D721Med (cell line): Measurements from ENCODE around the gene DDX27.

Experiments
- DNase-seq: peaks from one replicate; pipeline ENCODE4 v3.0.0; 2011; ENCODE audit warnings: low spot score; ENCODE audit not compliant: insufficient read length
- FAIRE-seq: peaks from 2 replicates; lab custom pipeline; 2011; peaks lifted over from hg19 to GRCh38; lab: Jason Lieb, UNC
- TF ChIP-seq, protein P1 (sequence below): IDR thresholded peaks from 2 replicates; pipeline ENCODE4 v1.5.1; 2012; ENCODE audit warnings: mild to moderate bottlenecking, control low read depth; ENCODE audit not compliant: insufficient read depth; ENCODE audit errors: missing control alignments

The DDX27 gene

DNA sequence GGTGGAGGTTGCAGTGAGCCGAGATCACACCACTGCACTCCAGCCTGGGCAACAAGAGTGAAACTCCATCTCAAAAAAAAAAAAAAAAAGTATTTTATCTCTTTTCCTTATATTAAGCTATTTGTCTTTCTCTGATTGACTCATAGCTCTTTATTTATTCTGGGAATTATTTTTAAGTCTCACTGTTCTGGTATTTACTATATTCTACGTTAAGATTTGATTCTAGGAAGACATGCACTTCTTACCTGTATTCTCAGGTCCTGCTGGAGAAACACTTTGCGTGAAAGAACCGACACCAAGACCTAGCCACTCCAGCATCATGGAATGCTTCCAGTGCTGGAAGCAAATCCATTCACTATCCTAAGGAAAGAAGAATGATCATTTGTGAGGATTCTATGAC lies 41.0 kb downstream of the DDX27 start:
- TF ChIP-seq, protein P1, sequence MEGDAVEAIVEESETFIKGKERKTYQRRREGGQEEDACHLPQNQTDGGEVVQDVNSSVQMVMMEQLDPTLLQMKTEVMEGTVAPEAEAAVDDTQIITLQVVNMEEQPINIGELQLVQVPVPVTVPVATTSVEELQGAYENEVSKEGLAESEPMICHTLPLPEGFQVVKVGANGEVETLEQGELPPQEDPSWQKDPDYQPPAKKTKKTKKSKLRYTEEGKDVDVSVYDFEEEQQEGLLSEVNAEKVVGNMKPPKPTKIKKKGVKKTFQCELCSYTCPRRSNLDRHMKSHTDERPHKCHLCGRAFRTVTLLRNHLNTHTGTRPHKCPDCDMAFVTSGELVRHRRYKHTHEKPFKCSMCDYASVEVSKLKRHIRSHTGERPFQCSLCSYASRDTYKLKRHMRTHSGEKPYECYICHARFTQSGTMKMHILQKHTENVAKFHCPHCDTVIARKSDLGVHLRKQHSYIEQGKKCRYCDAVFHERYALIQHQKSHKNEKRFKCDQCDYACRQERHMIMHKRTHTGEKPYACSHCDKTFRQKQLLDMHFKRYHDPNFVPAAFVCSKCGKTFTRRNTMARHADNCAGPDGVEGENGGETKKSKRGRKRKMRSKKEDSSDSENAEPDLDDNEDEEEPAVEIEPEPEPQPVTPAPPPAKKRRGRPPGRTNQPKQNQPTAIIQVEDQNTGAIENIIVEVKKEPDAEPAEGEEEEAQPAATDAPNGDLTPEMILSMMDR = no peak
- DNase-seq (no peak), FAIRE-seq (no peak)

DNA sequence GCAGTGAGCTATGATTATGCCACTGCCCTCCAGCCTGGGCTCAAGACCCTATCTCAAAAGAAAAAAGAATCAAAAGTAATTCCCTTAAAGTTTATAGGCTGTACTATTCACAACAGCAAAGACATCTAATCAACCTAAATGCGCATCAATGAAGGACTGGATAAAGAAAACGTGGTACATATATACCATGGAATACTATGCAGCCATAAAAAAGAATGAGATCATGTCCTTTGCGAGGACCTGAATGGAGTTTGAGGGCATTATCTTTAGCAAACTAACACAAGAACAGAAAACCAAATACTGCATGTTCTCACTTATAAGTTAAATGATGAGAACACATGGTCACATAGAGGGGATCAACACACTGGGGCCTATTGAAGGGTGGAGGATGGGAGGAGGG lies 42.0 kb downstream of the DDX27 start:
- TF ChIP-seq, protein P1 = no peak
- no peak for DNase-seq
- no peak for FAIRE-seq

DNA sequence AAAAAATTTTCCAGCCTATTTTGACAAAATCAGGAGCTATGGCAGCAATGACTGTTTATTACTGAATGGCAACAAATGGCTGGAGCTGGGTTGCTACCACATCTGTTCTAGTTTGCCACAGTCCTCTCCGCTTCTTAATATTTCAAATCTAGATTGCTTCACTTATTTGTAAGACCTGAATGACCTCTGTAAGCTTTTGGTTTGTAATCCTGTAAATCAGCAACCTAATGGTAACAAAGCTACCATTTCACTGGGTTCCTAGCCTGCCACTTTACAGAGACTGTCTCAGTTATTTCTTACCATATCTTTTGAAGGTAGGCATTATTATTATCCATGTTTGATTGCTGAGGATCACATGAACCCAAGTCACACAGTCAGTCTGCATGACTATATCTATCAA lies 43.2 kb downstream of the DDX27 start:
- DNase-seq (no peak), FAIRE-seq (no peak)
- TF ChIP-seq, protein P1 = no peak

DNA sequence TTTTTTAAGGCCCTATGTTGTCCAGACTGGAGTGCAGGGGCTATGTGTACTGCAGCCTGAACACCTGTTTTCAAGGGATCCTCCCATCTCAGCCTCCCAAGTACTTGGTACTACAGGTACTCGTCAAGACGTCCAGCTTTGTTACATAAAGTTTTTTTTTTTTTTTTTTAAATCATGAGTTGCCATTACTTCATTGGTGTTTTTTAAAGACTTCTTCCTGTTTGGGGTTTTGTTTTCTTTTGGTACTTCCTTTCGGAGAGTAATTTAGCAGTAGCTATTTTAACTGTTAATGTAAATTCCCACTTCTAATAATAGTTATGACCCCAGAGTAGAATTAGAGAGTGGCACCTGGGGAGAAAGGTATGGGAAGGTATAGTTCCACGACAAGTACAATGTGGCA lies 48.1 kb downstream of the DDX27 start:
- TF ChIP-seq, protein P1 = no peak
- DNase-seq (no peak), FAIRE-seq (no peak)

- TF ChIP-seq, protein P1 = no peak
- FAIRE-seq (no peak), DNase-seq (no peak)
These were observed 49.6 kb downstream of the DDX27 start for GRCh38 chr20:49268600-49269365.

DNA sequence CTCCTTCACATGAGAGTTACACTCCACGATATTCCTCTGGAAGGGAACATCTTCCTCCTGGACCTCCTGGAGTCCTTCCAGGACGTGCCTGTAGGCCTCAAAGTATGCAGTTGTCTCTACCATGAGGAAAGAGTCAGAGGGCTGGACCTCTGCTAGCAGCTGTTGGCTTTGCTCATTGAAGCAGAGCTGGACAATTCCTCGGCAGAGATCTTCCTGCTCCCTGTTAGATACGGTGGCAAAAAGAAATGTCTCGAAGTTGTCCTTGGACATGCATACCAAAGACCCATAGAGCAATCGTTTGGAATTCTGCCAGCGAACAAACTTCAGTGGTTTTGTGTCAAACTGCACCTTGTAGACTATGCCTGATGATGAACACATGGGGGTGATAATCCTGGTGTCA lies 51.0 kb downstream of the DDX27 start:
- DNase-seq = no peak
- TF ChIP-seq, protein P1 = no peak
- FAIRE-seq = no peak

DNA sequence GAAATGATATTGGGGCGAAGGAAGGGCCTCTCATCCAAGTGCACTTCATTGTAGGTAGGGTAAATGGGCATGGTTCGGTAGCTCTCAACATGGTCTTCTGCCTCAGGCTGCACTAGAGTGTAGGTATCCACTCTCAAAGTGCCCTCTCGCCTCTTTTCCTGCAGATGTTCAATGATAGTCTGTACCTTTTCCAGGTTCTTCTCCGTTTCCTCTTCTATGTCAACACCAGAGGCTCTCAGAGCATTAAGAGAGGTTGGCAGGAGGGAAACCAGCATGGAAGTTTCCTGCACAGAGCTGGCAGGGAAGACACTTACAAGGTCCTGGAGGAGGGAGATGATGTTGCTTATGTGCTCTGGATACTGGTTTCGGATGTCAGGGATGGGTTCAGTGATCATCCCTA lies 51.5 kb downstream of the DDX27 start:
- DNase-seq = no peak
- TF ChIP-seq, protein P1 = no peak
- no peak for FAIRE-seq
